ENCODE measurements around the gene TRHDE.
A peak's percentile ranks its signal among the peaks of the same experiment; 100 is the strongest.
"Not testable (repeated sequence)": the region's sequence is repeated elsewhere in the genome, so short reads cannot be mapped to it uniquely, and the experiment has no call there.

TRHDE gene

DNA sequence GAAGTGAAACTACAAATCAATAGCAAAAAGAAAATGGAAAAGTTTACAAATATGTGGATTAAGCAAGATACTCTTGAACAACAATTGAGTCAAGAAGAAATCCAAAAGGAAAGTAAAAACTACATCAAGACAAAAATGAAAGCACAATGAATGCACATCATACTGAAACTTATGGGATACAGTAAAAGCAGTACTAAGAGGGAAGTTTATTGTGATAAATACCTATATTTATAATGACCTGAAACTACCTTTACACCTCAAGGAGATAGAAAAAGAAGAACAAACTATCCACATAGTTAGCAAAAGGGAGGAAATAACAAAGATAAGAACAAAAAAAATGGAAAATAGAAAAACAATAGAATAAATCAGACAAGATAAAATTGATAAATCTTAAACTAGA lies 375.0 kb downstream of the TRHDE start:
- no peak for DNase-seq

DNA sequence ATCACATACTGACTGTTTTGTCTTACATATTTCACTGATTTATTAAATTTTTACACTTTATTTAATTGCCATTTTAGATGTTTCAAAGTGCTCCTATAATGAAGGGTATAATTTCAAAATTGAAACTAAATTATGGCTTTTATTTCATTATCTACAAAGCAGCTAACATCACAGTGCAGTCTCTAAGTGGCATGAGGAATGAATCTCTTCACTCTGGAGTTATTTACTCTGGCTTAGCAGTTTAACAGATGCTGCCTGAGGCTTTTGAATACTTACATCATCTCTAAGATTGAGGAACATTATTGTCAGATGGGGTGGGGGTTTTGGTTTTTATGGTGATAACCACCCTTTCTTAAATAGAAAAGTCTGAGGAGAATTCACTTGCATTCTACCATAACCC lies 386.4 kb downstream of the TRHDE start:
- DNase-seq = no peak

DNA sequence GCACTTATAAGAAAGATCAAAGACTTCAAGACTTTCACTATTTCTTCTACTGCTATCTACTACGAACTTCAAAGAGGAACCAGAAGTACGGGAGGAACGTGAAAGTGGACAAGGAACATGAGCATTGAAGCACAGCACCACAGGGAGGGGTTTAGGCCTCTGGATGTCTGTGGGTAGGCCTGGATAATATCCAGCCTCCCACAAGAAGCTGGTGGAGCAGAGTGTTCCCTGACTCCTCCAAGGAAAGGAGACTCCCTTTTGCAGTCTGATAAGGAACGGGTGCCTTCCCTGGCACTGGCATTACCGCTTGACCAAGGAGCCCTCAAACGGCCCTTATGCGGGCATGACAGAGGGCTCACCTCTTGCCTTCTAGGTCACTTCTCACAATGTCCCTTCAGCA lies 388.0 kb downstream of the TRHDE start:
- DNase-seq = not testable (repeated sequence)

DNA sequence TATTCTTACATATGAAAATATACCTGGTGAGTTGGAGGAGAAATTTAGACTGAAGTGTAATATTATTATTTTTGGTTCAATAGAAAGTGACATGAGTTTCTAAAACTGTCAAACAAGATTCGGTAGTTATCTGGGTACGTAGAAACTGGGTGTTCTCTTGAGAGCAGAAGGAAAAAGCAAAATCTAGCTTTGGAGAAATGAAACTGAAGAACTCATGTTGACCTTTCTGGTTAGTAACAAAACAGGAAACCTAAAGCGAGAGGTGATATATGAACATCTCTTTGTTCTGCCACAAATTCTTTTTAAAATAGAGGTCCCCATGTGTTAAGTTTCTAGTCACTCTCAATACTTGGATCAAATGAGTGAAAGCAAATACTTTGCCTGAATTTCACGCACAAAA lies 401.7 kb downstream of the TRHDE start:
- DNase-seq = no peak

- peak; percentile 73 for DNase-seq
Measured at GRCh38 chr12:72676556-72676955, 404.4 kb downstream of the TRHDE start.

GRCh38 chr12:72677139-72677538 lies 405.0 kb downstream of the TRHDE start:
- peak; percentile 16 for DNase-seq

DNA sequence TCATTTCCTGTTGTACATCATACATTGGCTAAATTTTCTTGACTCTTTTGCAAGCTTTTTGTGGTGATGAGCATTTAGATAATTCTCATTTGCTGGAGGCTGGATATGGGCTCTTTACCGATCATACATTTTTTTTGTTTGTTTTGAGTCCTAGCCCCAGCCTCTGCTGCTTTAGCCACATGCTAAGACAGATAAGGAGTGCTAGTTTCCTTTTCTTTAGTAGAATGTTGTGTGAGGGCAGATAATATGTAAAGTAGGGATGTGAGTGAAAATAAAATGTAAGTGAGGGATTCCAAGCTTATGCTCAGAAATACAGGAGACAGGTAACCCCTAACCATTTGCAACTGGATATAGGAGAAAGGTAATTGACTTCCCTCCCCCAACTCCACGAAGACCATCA lies 405.7 kb downstream of the TRHDE start:
- DNase-seq = peak; percentile 94

DNA sequence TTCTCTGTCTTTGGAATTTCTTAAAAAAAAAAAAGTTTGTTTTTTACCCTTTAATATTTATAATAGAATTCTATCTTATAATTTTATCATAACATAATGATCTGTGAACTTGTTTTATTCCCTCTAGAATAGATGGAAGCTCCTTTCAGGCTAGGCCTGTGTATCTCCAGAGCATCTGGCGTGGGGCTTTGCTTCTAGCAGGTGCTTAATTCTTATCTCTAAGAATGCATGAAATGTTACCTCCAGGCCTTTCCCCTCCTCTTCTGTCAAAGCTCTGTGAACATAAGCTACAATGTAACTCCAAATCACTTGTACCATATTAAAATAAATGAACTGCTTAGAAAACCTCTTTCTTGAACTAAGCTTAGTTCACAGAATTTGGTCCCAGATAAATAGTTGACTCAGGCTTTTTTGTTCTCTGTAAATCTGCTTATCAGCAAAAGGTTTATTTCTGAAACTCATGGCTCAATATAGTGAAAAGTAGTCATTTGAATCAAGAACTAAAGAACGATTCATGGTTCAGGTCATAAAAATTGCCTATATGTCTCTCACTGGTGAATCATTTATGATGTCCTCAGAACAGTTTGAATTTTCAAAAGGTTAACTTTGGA lies 407.1 kb downstream of the TRHDE start:
- peak; percentile 51 for DNase-seq

DNA sequence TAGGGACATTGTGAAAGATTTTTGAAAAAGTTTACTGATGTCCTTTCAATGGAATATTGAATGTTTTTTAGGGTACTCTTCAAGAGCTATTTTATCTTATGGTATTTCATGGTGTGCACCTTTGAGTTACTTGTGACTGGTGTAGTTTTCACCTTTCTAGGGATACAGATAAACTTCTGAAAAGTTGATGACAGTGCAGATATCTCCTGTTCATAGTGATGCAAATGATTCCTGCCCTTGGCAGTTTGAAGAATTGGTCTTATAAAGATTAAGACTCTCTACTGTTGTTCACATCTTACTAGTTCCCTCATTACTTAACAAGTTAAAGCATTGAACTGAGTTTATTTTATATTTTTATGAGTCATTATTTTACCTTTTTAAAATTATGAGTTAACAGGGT lies 408.9 kb downstream of the TRHDE start:
- no peak for DNase-seq

GRCh38 chr12:72684491-72684890 lies 412.3 kb downstream of the TRHDE start:
- no peak for DNase-seq

DNA sequence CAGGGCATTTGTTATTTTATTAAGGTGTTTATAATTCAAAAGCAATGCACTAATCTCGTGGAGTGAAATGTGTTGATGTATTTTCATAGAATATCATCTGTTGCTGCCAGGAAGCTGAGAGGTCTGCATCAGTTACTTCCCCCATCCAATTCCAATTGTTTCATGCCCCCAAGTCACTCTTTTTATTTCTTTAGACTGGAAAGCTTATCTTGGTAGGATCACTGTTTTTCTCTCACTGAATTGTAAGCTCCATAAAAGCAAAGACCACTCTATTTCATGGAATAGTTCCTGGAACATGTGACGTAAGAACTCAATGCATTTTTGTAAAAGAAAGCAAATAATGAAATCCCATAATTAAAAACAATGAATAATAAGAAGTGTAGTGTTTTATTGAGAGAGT lies 420.2 kb downstream of the TRHDE start:
- no peak for DNase-seq

- no peak for DNase-seq
Measured at GRCh38 chr12:72694193-72694592, 422.0 kb downstream of the TRHDE start.

DNA sequence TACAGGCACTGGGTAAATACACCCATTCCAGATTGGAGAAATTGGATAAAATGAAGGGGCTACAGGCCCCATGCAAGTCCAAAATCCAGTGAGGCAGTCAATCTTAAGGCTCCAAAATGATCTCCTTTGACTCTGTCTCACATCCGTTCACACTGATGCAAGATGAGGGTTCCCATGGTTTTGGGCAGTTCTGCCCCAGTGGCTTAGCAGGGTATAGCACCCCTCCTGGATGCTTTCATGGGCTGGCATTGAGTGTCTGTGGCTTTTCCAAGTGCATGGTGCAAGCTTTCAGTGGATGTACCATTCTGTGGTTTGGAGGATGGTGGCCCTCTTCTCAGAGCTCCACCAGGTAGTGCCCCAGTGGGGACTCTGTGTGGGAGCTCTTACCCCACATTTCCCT lies 427.2 kb downstream of the TRHDE start:
- no peak for DNase-seq

DNA sequence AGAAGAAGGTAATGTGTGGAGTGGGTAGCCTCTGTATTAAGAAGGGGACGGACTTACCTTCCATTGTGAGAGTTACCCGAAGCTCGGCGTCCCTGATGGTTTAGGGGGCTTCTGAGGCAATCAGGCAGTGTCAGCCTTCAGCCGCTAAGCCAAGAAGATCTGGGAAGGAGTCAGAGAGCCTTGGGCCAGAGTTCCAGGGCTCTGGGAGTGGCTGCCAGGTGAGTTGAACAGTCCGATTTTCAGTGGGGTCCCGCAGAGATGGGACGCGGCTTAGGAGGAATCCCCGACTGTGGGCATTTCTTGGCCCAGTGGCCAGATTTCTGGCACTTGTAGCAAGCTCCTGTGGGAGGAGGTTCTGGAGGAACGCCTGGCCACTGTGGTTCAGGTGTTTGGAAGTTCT lies 439.9 kb downstream of the TRHDE start:
- not testable (repeated sequence) for DNase-seq

- no peak for DNase-seq
Measured at GRCh38 chr12:72716221-72716620, 444.1 kb downstream of the TRHDE start.

- no peak for DNase-seq
Measured at GRCh38 chr12:72717036-72717435, 444.9 kb downstream of the TRHDE start.

Measured in hematopoietic multipotent progenitor cell treated with erythropoietin and hydrocortisone succinate and interleukin-3 and kit ligand, for 4 days (in vitro differentiated cells).